Activated CD8-positive, alpha-beta T cell treated with anti-CD3 and anti-CD28 coated beads, Interleukin-2, amount 10 ng/mL, durations not matched to agents 7 days and 5 days (primary cell): ENCODE measurements around the gene CXCR4. TPM values are rescaled to one million over a fixed set of nuclear protein-coding genes. Genes with fewer than 3 reads are reported as not detected.

Experiments
- ATAC-seq: fragments of 150-1000 bp; cut with Tn5 transposase; one replicate; pipeline ENCODE4 v1.10.0; 2021; ENCODE audit warnings: moderate library complexity
- CTCF ChIA-PET: fragments of 350-600 bp; sonication (Branson Sonifier 250); formaldehyde crosslinking; loops from one replicate; lab custom pipeline; 2021; ENCODE audit warnings: antibody characterized with exemption; lab: Charles Lee
- POLR2A ChIA-PET: fragments of 350-600 bp; sonication (Branson Sonifier 250); formaldehyde crosslinking; loops from one replicate; lab custom pipeline; 2021; ENCODE audit warnings: antibody characterized with exemption; lab: Charles Lee
- DNase-seq: peaks from one replicate; pipeline ENCODE4 v3.0.0-alpha.2; 2020
- H3K27ac Mint-ChIP-seq: one replicate; pipeline ENCODE4 v1.8.0; 2021; ENCODE audit warnings: mild to moderate bottlenecking, mixed read lengths
- H3K27me3 Mint-ChIP-seq: one replicate; pipeline ENCODE4 v1.8.0; 2021; ENCODE audit warnings: low read depth, mixed read lengths
- H3K36me3 Mint-ChIP-seq: one replicate; pipeline ENCODE4 v1.8.0; 2021; ENCODE audit warnings: low read depth, mixed read lengths
- H3K4me1 Mint-ChIP-seq: one replicate; pipeline ENCODE4 v1.8.0; 2021; ENCODE audit warnings: low read depth, mixed read lengths
- H3K4me3 Mint-ChIP-seq: one replicate; pipeline ENCODE4 v1.8.0; 2021; ENCODE audit warnings: mild to moderate bottlenecking, mixed read lengths
- H3K9me3 Mint-ChIP-seq: one replicate; pipeline ENCODE4 v1.8.0; 2022; ENCODE audit warnings: mixed read lengths; ENCODE audit not compliant: insufficient read depth
- total RNA-seq, 2 experiments: library from RNA; stranded (reverse); gene quantifications; one replicate each; pipeline ENCODE4 v1.2.3, GENCODE V29; 2021

Gene CXCR4
- total RNA-seq, 2 experiments from 2014 or later: 219 to 226 TPM

- peak overlapping the region; percentile 65 for H3K27ac Mint-ChIP-seq
- H3K4me1 Mint-ChIP-seq: peaks cover 64% of the 10 kb centered on the region
- ChIA-PET CTCF (no interaction called here), POLR2A (interaction anchor here (0.6 to 1.0 kb wide), 3 partner anchors 87 to 242 kb away, joined by 3 read pairs; no protein-coding TSS in a partner anchor)
- peak overlapping the region; percentile 60 for H3K4me3 Mint-ChIP-seq
- peaks cover 6% of the 10 kb centered on the region for H3K36me3 Mint-ChIP-seq
- no peak for DNase-seq
- ATAC-seq: peak; percentile 28
- H3K9me3 Mint-ChIP-seq: no peaks in the 10 kb centered on the region
- H3K27me3 Mint-ChIP-seq: peaks cover 18% of the 10 kb centered on the region
These were observed 21.7 kb upstream of the CXCR4 start for GRCh38 chr2:136139631-136140030.

- ChIA-PET POLR2A (interaction anchor here (1.4 to 3.5 kb wide), 2 partner anchors 21 to 244 kb away, joined by 5 to 23 read pairs; no protein-coding TSS in a partner anchor), CTCF (interaction anchor here (2.9 to 3.2 kb wide), 2 partner anchors 89 to 247 kb away, joined by 7 to 21 read pairs; no protein-coding TSS in a partner anchor)
- ATAC-seq (no peak), DNase-seq (no peak)
- peaks cover 18% of the 10 kb centered on the region for H3K27me3 Mint-ChIP-seq
- H3K9me3 Mint-ChIP-seq: no peaks in the 10 kb centered on the region
- H3K4me1 Mint-ChIP-seq: peaks cover 80% of the 10 kb centered on the region
- no peak overlapping the region for H3K4me3 Mint-ChIP-seq
- peak overlapping the region; percentile 95 for H3K27ac Mint-ChIP-seq
- H3K36me3 Mint-ChIP-seq: peaks cover 6% of the 10 kb centered on the region
These were observed 20.0 kb upstream of the CXCR4 start for GRCh38 chr2:136137982-136138381.

GRCh38 chr2:136136931-136137330 lies 19.0 kb upstream of the CXCR4 start:
- Mint-ChIP-seq H3K9me3 (no peaks in the 10 kb centered on the region), H3K27me3 (peaks cover 15% of the 10 kb centered on the region), H3K4me3 (peak overlapping the region; percentile 44), H3K36me3 (peaks cover 6% of the 10 kb centered on the region), H3K4me1 (peaks cover 88% of the 10 kb centered on the region), H3K27ac (peak overlapping the region; percentile 95)
- CTCF ChIA-PET: interaction anchor here (0.8 to 3.2 kb wide), 17 partner anchors 12 to 248 kb away, joined by 3 to 21 read pairs (median 5); no protein-coding TSS in a partner anchor
- ATAC-seq (no peak), DNase-seq (no peak)
- POLR2A ChIA-PET: interaction anchor here (0.6 to 4.2 kb wide), 18 partner anchors 9 to 245 kb away, joined by 3 to 34 read pairs (median 5); partner anchors contain the start of gene DARS1

GRCh38 chr2:136135921-136136906 lies 18.3 kb upstream of the CXCR4 start:
- ChIA-PET POLR2A (interaction anchor here (0.6 to 4.2 kb wide), 24 partner anchors 8 to 248 kb away, joined by 3 to 34 read pairs (median 5); partner anchors contain the start of gene DARS1), CTCF (interaction anchor here (0.8 to 3.2 kb wide), 19 partner anchors 12 to 248 kb away, joined by 3 to 21 read pairs (median 5); no protein-coding TSS in a partner anchor)
- Mint-ChIP-seq H3K36me3 (peaks cover 6% of the 10 kb centered on the region), H3K27ac (peak overlapping the region; percentile 95), H3K27me3 (peaks cover 11% of the 10 kb centered on the region), H3K4me1 (peaks cover 91% of the 10 kb centered on the region), H3K9me3 (no peaks in the 10 kb centered on the region), H3K4me3 (peak overlapping the region; percentile 44)
- DNase-seq (peak; percentile 86), ATAC-seq (peak; percentile 71)

GRCh38 chr2:136135462-136135861 lies 17.5 kb upstream of the CXCR4 start:
- peaks cover 10% of the 10 kb centered on the region for H3K36me3 Mint-ChIP-seq
- peaks cover 96% of the 10 kb centered on the region for H3K4me1 Mint-ChIP-seq
- ATAC-seq (no peak), DNase-seq (no peak)
- H3K27ac Mint-ChIP-seq: peak overlapping the region; percentile 95
- POLR2A ChIA-PET: interaction anchor here (0.6 to 4.2 kb wide), 14 partner anchors 11 to 477 kb away, joined by 3 to 34 read pairs (median 6); no protein-coding TSS in a partner anchor
- no peaks in the 10 kb centered on the region for H3K9me3 Mint-ChIP-seq
- CTCF ChIA-PET: interaction anchor here (1.0 to 3.2 kb wide), 11 partner anchors 16 to 249 kb away, joined by 3 to 21 read pairs (median 7); no protein-coding TSS in a partner anchor
- H3K27me3 Mint-ChIP-seq: peaks cover 11% of the 10 kb centered on the region
- peak overlapping the region; percentile 44 for H3K4me3 Mint-ChIP-seq

- peak overlapping the region; percentile 88 for H3K27ac Mint-ChIP-seq
- H3K9me3 Mint-ChIP-seq: no peaks in the 10 kb centered on the region
- H3K4me3 Mint-ChIP-seq: peak overlapping the region; percentile 57
- DNase-seq (peak; percentile 76), ATAC-seq (no peak)
- POLR2A ChIA-PET: interaction anchor here (0.6 to 4.2 kb wide), 11 partner anchors 10 to 248 kb away, joined by 3 to 56 read pairs (median 5); partner anchors contain the start of gene CXCR4
- CTCF ChIA-PET: interaction anchor here (0.6 to 1.4 kb wide), 11 partner anchors 9 to 248 kb away, joined by 3 to 7 read pairs (median 3); no protein-coding TSS in a partner anchor
- peaks cover 11% of the 10 kb centered on the region for H3K27me3 Mint-ChIP-seq
- peaks cover 98% of the 10 kb centered on the region for H3K4me1 Mint-ChIP-seq
- H3K36me3 Mint-ChIP-seq: peaks cover 10% of the 10 kb centered on the region
These were observed 16.2 kb upstream of the CXCR4 start for GRCh38 chr2:136134126-136134525.

GRCh38 chr2:136133586-136133985 lies 15.6 kb upstream of the CXCR4 start:
- CTCF ChIA-PET: interaction anchor here (0.6 to 1.4 kb wide), 12 partner anchors 8 to 249 kb away, joined by 3 to 7 read pairs (median 3); no protein-coding TSS in a partner anchor
- H3K4me1 Mint-ChIP-seq: peaks cover 98% of the 10 kb centered on the region
- POLR2A ChIA-PET: interaction anchor here (0.8 to 4.2 kb wide), 10 partner anchors 9 to 248 kb away, joined by 3 to 56 read pairs (median 5); partner anchors contain the start of gene CXCR4
- H3K27me3 Mint-ChIP-seq: peaks cover 11% of the 10 kb centered on the region
- DNase-seq (no peak), ATAC-seq (no peak)
- peak overlapping the region; percentile 88 for H3K27ac Mint-ChIP-seq
- H3K9me3 Mint-ChIP-seq: no peaks in the 10 kb centered on the region
- peak overlapping the region; percentile 57 for H3K4me3 Mint-ChIP-seq
- peaks cover 13% of the 10 kb centered on the region for H3K36me3 Mint-ChIP-seq

- DNase-seq: no peak
- H3K9me3 Mint-ChIP-seq: no peaks in the 10 kb centered on the region
- CTCF ChIA-PET: interaction anchor here (0.6 to 1.4 kb wide), 6 partner anchors 10 to 194 kb away, joined by 3 to 6 read pairs (median 4); no protein-coding TSS in a partner anchor
- H3K4me3 Mint-ChIP-seq: peak overlapping the region; percentile 57
- peaks cover 11% of the 10 kb centered on the region for H3K27me3 Mint-ChIP-seq
- H3K27ac Mint-ChIP-seq: peak overlapping the region; percentile 88
- POLR2A ChIA-PET: interaction anchor here (1.0 to 5.1 kb wide), 7 partner anchors 9 to 249 kb away, joined by 4 to 56 read pairs (median 11); partner anchors contain the start of gene CXCR4
- peaks cover 98% of the 10 kb centered on the region for H3K4me1 Mint-ChIP-seq
- peaks cover 13% of the 10 kb centered on the region for H3K36me3 Mint-ChIP-seq
- no peak for ATAC-seq
These were observed 15.2 kb upstream of the CXCR4 start for GRCh38 chr2:136133176-136133575.

- peaks cover 11% of the 10 kb centered on the region for H3K36me3 Mint-ChIP-seq
- ATAC-seq: no peak
These were observed 14.8 kb upstream of the CXCR4 start for GRCh38 chr2:136132825-136133155.

GRCh38 chr2:136131961-136132824 lies 14.2 kb upstream of the CXCR4 start:
- Mint-ChIP-seq H3K36me3 (peaks cover 8% of the 10 kb centered on the region), H3K27me3 (peaks cover 3% of the 10 kb centered on the region), H3K27ac (peak overlapping the region; percentile 88), H3K4me3 (peak overlapping the region; percentile 75), H3K9me3 (no peaks in the 10 kb centered on the region), H3K4me1 (peaks cover 97% of the 10 kb centered on the region)
- ChIA-PET CTCF (interaction anchor here (0.6 to 1.3 kb wide), 8 partner anchors 9 to 252 kb away, joined by 3 to 6 read pairs (median 3); no protein-coding TSS in a partner anchor), POLR2A (interaction anchor here (0.7 to 5.1 kb wide), 9 partner anchors 8 to 250 kb away, joined by 3 to 56 read pairs (median 7); partner anchors contain the start of gene CXCR4)
- DNase-seq: peak; percentile 79
- peak; percentile 17 for ATAC-seq

More at GRCh38 chr2:136132825-136133155, 14.8 kb upstream of the CXCR4 start:
- no peak for DNase-seq
- Mint-ChIP-seq H3K27me3 (peaks cover 7% of the 10 kb centered on the region), H3K27ac (peak overlapping the region; percentile 88), H3K9me3 (no peaks in the 10 kb centered on the region), H3K4me3 (peak overlapping the region; percentile 75), H3K4me1 (peaks cover 97% of the 10 kb centered on the region)
- CTCF ChIA-PET: interaction anchor here (1.0 to 1.3 kb wide), 4 partner anchors 10 to 80 kb away, joined by 3 to 6 read pairs (median 4); no protein-coding TSS in a partner anchor
- POLR2A ChIA-PET: interaction anchor here (0.7 to 5.1 kb wide), 8 partner anchors 9 to 244 kb away, joined by 3 to 56 read pairs (median 9); partner anchors contain the start of gene CXCR4
